Fibroblast of lung (primary cell): ENCODE results near the gene RAVER2. TPM values are rescaled to one million over a fixed set of nuclear protein-coding genes. Genes with fewer than 3 reads are reported as not detected.

ENCODE experiments used
- DNase-seq, 2 donors: peaks; one replicate each; pipeline versions ENCODE4 v3.0.0 to v3.0.0-alpha.2; 2010; ENCODE audit warnings: low read depth in 2 of 2
- H2AFZ ChIP-seq: 2 replicates; pipeline ENCODE4 v1.5.1; 2012; ENCODE audit warnings: low read length, control low read depth, inconsistent platforms
- H3K27ac ChIP-seq: 2 replicates; pipeline ENCODE4 v1.5.1; 2011; ENCODE audit warnings: low read length, control low read depth; ENCODE audit not compliant: insufficient read depth
- H3K27me3 ChIP-seq: 2 replicates; pipeline ENCODE4 v1.5.1; 2011; ENCODE audit warnings: mild to moderate bottlenecking, low read length; ENCODE audit not compliant: control insufficient read depth, insufficient read depth
- H3K36me3 ChIP-seq: 2 replicates; pipeline ENCODE4 v1.5.1; 2011; ENCODE audit warnings: low read length; ENCODE audit not compliant: control insufficient read depth, insufficient read depth
- H3K4me1 ChIP-seq: 2 replicates; pipeline ENCODE4 v1.5.1; 2011; ENCODE audit warnings: low read length; ENCODE audit not compliant: control insufficient read depth, insufficient read depth; ENCODE audit errors: extremely low read depth
- H3K4me2 ChIP-seq: 2 replicates; pipeline ENCODE4 v1.5.1; 2011; ENCODE audit warnings: low read length, control low read depth; ENCODE audit not compliant: insufficient read depth; ENCODE audit errors: extremely low read depth
- H3K4me3 ChIP-seq, 4 experiments: fragments of 200-600 bp in 1 of 4; sonication (generic) in 1 of 4; replicated peaks in 1 of 4; 2 replicates each; pipeline ENCODE4 v1.5.1; 2011 to 2016; ENCODE audit warnings: low read length in 4 of 4, low read depth in 3 of 4, mild to moderate bottlenecking in 3 of 4, control low read depth in 2 of 4, inconsistent platforms in 1 of 4, mixed read lengths in 1 of 4; ENCODE audit not compliant: insufficient read depth in 1 of 4; ENCODE audit errors: control extremely low read depth in 1 of 4
- H3K79me2 ChIP-seq: 2 replicates; pipeline ENCODE4 v1.5.1; 2012; ENCODE audit warnings: mild to moderate bottlenecking, low read length, inconsistent platforms; ENCODE audit not compliant: control insufficient read depth, insufficient read depth
- H3K9ac ChIP-seq: 2 replicates; pipeline ENCODE4 v1.5.1; 2011; ENCODE audit warnings: mild to moderate bottlenecking, low read length, control low read depth; ENCODE audit not compliant: insufficient read depth
- H3K9me3 ChIP-seq: 2 replicates; pipeline ENCODE4 v1.5.1; 2012; ENCODE audit warnings: low read depth, low read length; ENCODE audit not compliant: control insufficient read depth, insufficient read depth
- H4K20me1 ChIP-seq: 2 replicates; pipeline ENCODE4 v1.5.1; 2011; ENCODE audit warnings: low read length; ENCODE audit not compliant: control insufficient read depth, insufficient read depth; ENCODE audit errors: extremely low read depth
- CTCF ChIP-seq, 2 donors: IDR thresholded peaks in 1 of 2; conservative IDR thresholded peaks in 1 of 2; 1 replicate in 1 of 2; 2 replicates in 1 of 2; pipeline ENCODE4 v1.5.1; 2011 to 2012; ENCODE audit warnings: low read length in 2 of 2, control low read depth in 1 of 2, inconsistent platforms in 1 of 2, low read depth in 1 of 2, mild to moderate bottlenecking in 1 of 2
- EZH2 ChIP-seq: IDR thresholded peaks from 2 replicates; pipeline ENCODE4 v1.5.1; 2012; ENCODE audit warnings: low read length, control low read depth, mild to moderate bottlenecking; ENCODE audit errors: missing control alignments
- polyA plus RNA-seq, 2 donors: library from polyadenylated mRNA; depleted of rRNA in 1 of 2; stranded (reverse) in 1 of 2; unstranded in 1 of 2; fragments of >200 nt; gene quantifications; 2 replicates each; pipeline ENCODE4 v1.2.1, GENCODE V29; 2011 to 2012; ENCODE audit warnings: missing spikeins in 1 of 2
- total RNA-seq: library from RNA; depleted of rRNA; stranded (reverse); fragments of >200 nt; gene quantifications from 2 replicates; pipeline ENCODE4 v1.2.1, GENCODE V29; 2014

Gene RAVER2
- total and polyA plus RNA-seq, 2 donors (not counting 1 experiment from before 2014, with no cell fraction given), result 4.3 to 5.6 TPM

- H2AFZ ChIP-seq, result no peak overlapping the region
- TF ChIP-seq EZH2, result no peak
- no peak for TF ChIP-seq CTCF (conservative IDR thresholded peaks at IDR 0.05 in 1 of 2, IDR thresholded peaks at IDR 0.05 in 1 of 2; ENCODE audit: low read depth in 1 of 2, low read length in 2 of 2)
Observed at GRCh38 chr1:64828829-64829228, 84.0 kb downstream of the RAVER2 start.

GRCh38 chr1:64829411-64830029, 84.6 kb downstream of the RAVER2 start:
- no peak overlapping the region for H3K9ac ChIP-seq
- H2AFZ ChIP-seq, result no peak overlapping the region
- no peak for DNase-seq
- H3K27ac ChIP-seq, result no peak overlapping the region
- no peaks in the 10 kb centered on the region for H3K79me2 ChIP-seq
- no peak for TF ChIP-seq CTCF (conservative IDR thresholded peaks at IDR 0.05 in 1 of 2, IDR thresholded peaks at IDR 0.05 in 1 of 2; ENCODE audit: low read depth in 1 of 2, low read length in 2 of 2)
- no peak for TF ChIP-seq EZH2
- no peaks in the 10 kb centered on the region for H3K27me3 ChIP-seq
- no peak overlapping the region for H3K4me2 ChIP-seq
- no peaks in the 10 kb centered on the region for H3K9me3 ChIP-seq
- H3K4me1 ChIP-seq, result no peaks in the 10 kb centered on the region
- H3K36me3 ChIP-seq, result peaks cover 4% of the 10 kb centered on the region
- no peaks in the 10 kb centered on the region for H4K20me1 ChIP-seq
- H3K4me3 ChIP-seq, result no peak overlapping the region

More at GRCh38 chr1:64828829-64829228, 84.0 kb downstream of the RAVER2 start:
- Histone ChIP-seq H3K36me3 (peaks cover 4% of the 10 kb centered on the region), H3K9me3 (no peaks in the 10 kb centered on the region), H3K4me3 (no peak overlapping the region), H3K4me2 (no peak overlapping the region), H4K20me1 (no peaks in the 10 kb centered on the region), H3K4me1 (peaks cover 2% of the 10 kb centered on the region), H3K27ac (no peak overlapping the region), H3K79me2 (no peaks in the 10 kb centered on the region), H3K27me3 (no peaks in the 10 kb centered on the region), H3K9ac (no peak overlapping the region)
- no peak for DNase-seq

- Histone ChIP-seq H3K27ac (no peak overlapping the region), H3K36me3 (peaks cover 4% of the 10 kb centered on the region), H3K4me3 (no peak overlapping the region), H2AFZ (no peak overlapping the region), H3K79me2 (no peaks in the 10 kb centered on the region), H3K27me3 (no peaks in the 10 kb centered on the region), H3K4me2 (no peak overlapping the region), H3K4me1 (no peaks in the 10 kb centered on the region), H3K9ac (no peak overlapping the region), H4K20me1 (no peaks in the 10 kb centered on the region), H3K9me3 (no peaks in the 10 kb centered on the region)
- no peak for TF ChIP-seq CTCF (conservative IDR thresholded peaks at IDR 0.05 in 1 of 2, IDR thresholded peaks at IDR 0.05 in 1 of 2; ENCODE audit: low read depth in 1 of 2, low read length in 2 of 2)
- TF ChIP-seq EZH2, result no peak
- DNase-seq, result no peak
Observed at GRCh38 chr1:64830030-64830651, 85.3 kb downstream of the RAVER2 start.
